Neuronal stem cell (in vitro differentiated cells): ENCODE results near the gene CNST.
A peak's percentile ranks its signal among the peaks of the same experiment; 100 is the strongest.

Source experiments
- DNase-seq: peaks from one replicate; pipeline ENCODE4 v3.0.0-alpha.2; 2013; ENCODE audit warnings: low spot score
- H2AFZ ChIP-seq: one replicate; pipeline ENCODE4 v1.6.1; 2013; ENCODE audit warnings: mild to moderate bottlenecking, low read length, inconsistent platforms
- H2AK5ac ChIP-seq: 2 replicates; pipeline ENCODE4 v1.6.1; 2013; ENCODE audit warnings: low read depth, mild to moderate bottlenecking, inconsistent platforms, low read length, moderate library complexity, mixed read lengths
- H2BK120ac ChIP-seq: 2 replicates; pipeline ENCODE4 v1.6.1; 2013; ENCODE audit warnings: low read depth, mild to moderate bottlenecking, inconsistent platforms, low read length, moderate library complexity, mixed read lengths
- H2BK12ac ChIP-seq: one replicate; pipeline ENCODE4 v1.6.1; 2013; ENCODE audit warnings: low read length, inconsistent platforms
- H2BK15ac ChIP-seq: 2 replicates; pipeline ENCODE4 v1.6.1; 2013; ENCODE audit warnings: mild to moderate bottlenecking, low read length, inconsistent platforms, mixed read lengths
- H2BK5ac ChIP-seq: one replicate; pipeline ENCODE4 v1.6.1; 2013; ENCODE audit warnings: inconsistent platforms, mild to moderate bottlenecking, low read length, moderate library complexity
- H3K14ac ChIP-seq: one replicate; pipeline ENCODE4 v1.6.1; 2013; ENCODE audit warnings: low read length, inconsistent platforms
- H3K18ac ChIP-seq: 2 replicates; pipeline ENCODE4 v1.6.1; 2013; ENCODE audit warnings: low read length, inconsistent platforms
- H3K23ac ChIP-seq: 2 replicates; pipeline ENCODE4 v1.6.1; 2013; ENCODE audit warnings: low read depth, mild to moderate bottlenecking, mixed read lengths, low read length, inconsistent platforms; ENCODE audit not compliant: poor library complexity
- H3K27ac ChIP-seq: replicated peaks from 3 replicates; pipeline ENCODE4 v1.5.1; 2013; ENCODE audit warnings: low read length, inconsistent platforms
- H3K27me3 ChIP-seq, 3 experiments: 2 replicates each; pipeline ENCODE4 v1.6.1; 2013; ENCODE audit warnings: low read length in 3 of 3, mild to moderate bottlenecking in 2 of 3, inconsistent platforms in 1 of 3, low read depth in 1 of 3, mixed read lengths in 1 of 3, moderate library complexity in 1 of 3; ENCODE audit not compliant: control insufficient read depth in 3 of 3, insufficient read depth in 3 of 3
- H3K36me3 ChIP-seq, 2 donors: replicated peaks in 1 of 2; 2 replicates each; pipeline ENCODE4 v1.6.1; 2013; ENCODE audit warnings: low read length in 2 of 2; ENCODE audit not compliant: control insufficient read depth in 2 of 2, insufficient read depth in 2 of 2
- H3K4ac ChIP-seq: 2 replicates; pipeline ENCODE4 v1.6.1; 2013; ENCODE audit warnings: inconsistent platforms, mild to moderate bottlenecking, low read length, moderate library complexity
- H3K4me1 ChIP-seq, 2 donors: 1 replicate in 1 of 2; 2 replicates in 1 of 2; pipeline ENCODE4 v1.6.1; 2013; ENCODE audit warnings: low read length in 2 of 2, low read depth in 1 of 2; ENCODE audit not compliant: control insufficient read depth in 2 of 2, insufficient read depth in 1 of 2
- H3K4me2 ChIP-seq: one replicate; pipeline ENCODE4 v1.6.1; 2013; ENCODE audit warnings: mild to moderate bottlenecking, low read length, inconsistent platforms; ENCODE audit not compliant: insufficient read depth, poor library complexity, severe bottlenecking
- H3K4me3 ChIP-seq, 2 donors: 2 replicates each; pipeline ENCODE4 v1.5.1; 2013; ENCODE audit warnings: low read length in 2 of 2, mild to moderate bottlenecking in 2 of 2, inconsistent platforms in 1 of 2, moderate library complexity in 1 of 2
- H3K79me1 ChIP-seq: one replicate; pipeline ENCODE4 v1.6.1; 2013; ENCODE audit warnings: low read depth, mild to moderate bottlenecking, inconsistent platforms, low read length, moderate library complexity
- H3K9ac ChIP-seq: one replicate; pipeline ENCODE4 v1.6.1; 2013; ENCODE audit warnings: mild to moderate bottlenecking, low read depth, low read length, inconsistent platforms; ENCODE audit not compliant: poor library complexity
- H3K9me3 ChIP-seq, 2 donors: replicated peaks in 1 of 2; 2 replicates each; pipeline versions ENCODE3 to v1.6.1; 2013; ENCODE audit warnings: low read length in 2 of 2, mild to moderate bottlenecking in 2 of 2, inconsistent platforms in 1 of 2, low read depth in 1 of 2, mixed read lengths in 1 of 2, moderate library complexity in 1 of 2; ENCODE audit not compliant: control insufficient read depth in 2 of 2, insufficient read depth in 1 of 2
- H4K8ac ChIP-seq: one replicate; pipeline ENCODE4 v1.6.1; 2013; ENCODE audit warnings: low read depth, mild to moderate bottlenecking, inconsistent platforms, low read length, moderate library complexity
- H4K91ac ChIP-seq: one replicate; pipeline ENCODE4 v1.6.1; 2013; ENCODE audit warnings: low read length, low read depth, mild to moderate bottlenecking, inconsistent platforms; ENCODE audit not compliant: poor library complexity
- WGBS, 2 donors: extraction: QIAGEN DNeasy Blood & Tissue Kit; methylation state at CpG; one replicate each; pipeline ENCODE4 v1.1.7; 2013; ENCODE audit warnings: missing lambda C conversion rate in 2 of 2, mixed read lengths in 1 of 2; ENCODE audit not compliant: insufficient read length in 2 of 2, insufficient replicate concordance in 1 of 2; ENCODE audit errors: extremely low coverage in 2 of 2; 5-methylcytosine and 5-hydroxymethylcytosine counted together

Gene CNST

DNA sequence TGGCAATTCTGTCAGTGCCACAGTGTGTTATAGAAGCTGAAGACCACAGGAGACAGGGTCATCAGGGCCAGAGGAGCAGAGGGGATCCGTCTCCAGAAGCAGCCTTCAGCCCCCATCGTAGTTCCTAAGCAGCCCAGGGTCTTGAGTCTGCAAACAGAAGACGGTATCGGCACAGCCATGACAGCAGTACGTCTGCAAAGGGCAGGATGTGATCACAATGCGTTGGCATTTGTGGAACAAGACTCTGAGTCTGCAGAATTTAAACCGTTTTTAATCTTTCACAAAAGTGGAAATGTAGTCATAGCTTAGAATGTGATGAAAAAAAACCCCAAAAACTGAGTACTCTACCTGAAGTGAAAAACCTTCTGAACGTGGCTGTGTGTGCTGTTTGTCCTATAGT, 113.9 kb downstream of the CNST start:
- Histone ChIP-seq H3K18ac (no peak overlapping the region), H3K4me2 (no peak overlapping the region), H3K27ac (no peak overlapping the region), H4K8ac (no peak overlapping the region), H3K9me3 (peaks cover 0 to 8% of the 10 kb centered on the region in 2 donors), H3K23ac (no peak overlapping the region), H2BK120ac (no peak overlapping the region), H2BK5ac (no peak overlapping the region), H3K9ac (no peak overlapping the region), H3K14ac (no peak overlapping the region), H3K4me3 (no peak overlapping the region), H2AK5ac (no peak overlapping the region), H3K4ac (no peak overlapping the region), H2AFZ (no peak overlapping the region), H4K91ac (no peak overlapping the region), H3K4me1 (no peaks in the 10 kb centered on the region), H2BK12ac (no peak overlapping the region), H2BK15ac (no peak overlapping the region), H3K79me1 (no peaks in the 10 kb centered on the region), H3K27me3 (peaks cover 0 to 86% (median 0%) of the 10 kb centered on the region in 3 experiments), H3K36me3 (no peaks in the 10 kb centered on the region)
- DNase-seq, result no peak
- WGBS, 2 donors, result no CpG with 5 or more reads among the region's 8 CpGs

DNA sequence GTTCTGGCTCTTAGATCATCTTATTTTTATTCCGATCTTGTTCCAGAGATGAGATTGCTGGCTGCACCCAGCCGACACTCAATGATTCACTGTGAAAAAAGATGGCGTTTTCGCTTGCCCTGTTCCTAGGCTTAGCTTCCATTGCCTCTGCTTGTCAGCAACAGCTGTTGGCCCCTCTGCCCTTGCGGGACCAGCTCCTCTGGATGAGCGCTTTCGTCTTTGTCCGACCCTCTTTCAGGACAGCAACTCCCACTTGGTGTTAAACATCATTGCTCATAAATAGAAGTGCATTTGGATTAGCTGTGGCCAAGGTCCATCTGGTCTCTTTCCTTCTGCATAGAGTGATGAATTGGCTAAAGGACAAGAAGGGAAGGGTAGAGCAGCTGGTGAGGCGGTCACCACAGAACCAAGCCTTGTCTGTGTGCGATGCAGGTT, 114.5 kb downstream of the CNST start:
- peaks cover 0 to 82% (median 0%) of the 10 kb centered on the region in 3 experiments for H3K27me3 ChIP-seq
- H3K4me1 ChIP-seq, result no peaks in the 10 kb centered on the region
- DNase-seq, result no peak
- H2BK15ac ChIP-seq, result no peak overlapping the region
- no peak overlapping the region for H2AK5ac ChIP-seq
- no peak overlapping the region for H3K14ac ChIP-seq
- no peaks in the 10 kb centered on the region for H3K36me3 ChIP-seq
- H3K23ac ChIP-seq, result no peak overlapping the region
- H3K18ac ChIP-seq, result no peak overlapping the region
- no peak overlapping the region for H2BK12ac ChIP-seq
- no CpG with 5 or more reads among the region's 10 CpGs for whole genome bisulfite sequencing, 2 donors
- no peak overlapping the region for H3K9ac ChIP-seq
- no peak overlapping the region for H3K4me3 ChIP-seq
- peaks cover 0 to 4% of the 10 kb centered on the region in 2 donors for H3K9me3 ChIP-seq
- no peak overlapping the region for H3K4ac ChIP-seq
- H2BK5ac ChIP-seq, result no peak overlapping the region
- H2AFZ ChIP-seq, result no peak overlapping the region
- H2BK120ac ChIP-seq, result no peak overlapping the region
- H3K27ac ChIP-seq, result no peak overlapping the region
- no peak overlapping the region for H4K91ac ChIP-seq
- no peak overlapping the region for H3K4me2 ChIP-seq
- no peak overlapping the region for H4K8ac ChIP-seq
- H3K79me1 ChIP-seq, result no peaks in the 10 kb centered on the region

DNA sequence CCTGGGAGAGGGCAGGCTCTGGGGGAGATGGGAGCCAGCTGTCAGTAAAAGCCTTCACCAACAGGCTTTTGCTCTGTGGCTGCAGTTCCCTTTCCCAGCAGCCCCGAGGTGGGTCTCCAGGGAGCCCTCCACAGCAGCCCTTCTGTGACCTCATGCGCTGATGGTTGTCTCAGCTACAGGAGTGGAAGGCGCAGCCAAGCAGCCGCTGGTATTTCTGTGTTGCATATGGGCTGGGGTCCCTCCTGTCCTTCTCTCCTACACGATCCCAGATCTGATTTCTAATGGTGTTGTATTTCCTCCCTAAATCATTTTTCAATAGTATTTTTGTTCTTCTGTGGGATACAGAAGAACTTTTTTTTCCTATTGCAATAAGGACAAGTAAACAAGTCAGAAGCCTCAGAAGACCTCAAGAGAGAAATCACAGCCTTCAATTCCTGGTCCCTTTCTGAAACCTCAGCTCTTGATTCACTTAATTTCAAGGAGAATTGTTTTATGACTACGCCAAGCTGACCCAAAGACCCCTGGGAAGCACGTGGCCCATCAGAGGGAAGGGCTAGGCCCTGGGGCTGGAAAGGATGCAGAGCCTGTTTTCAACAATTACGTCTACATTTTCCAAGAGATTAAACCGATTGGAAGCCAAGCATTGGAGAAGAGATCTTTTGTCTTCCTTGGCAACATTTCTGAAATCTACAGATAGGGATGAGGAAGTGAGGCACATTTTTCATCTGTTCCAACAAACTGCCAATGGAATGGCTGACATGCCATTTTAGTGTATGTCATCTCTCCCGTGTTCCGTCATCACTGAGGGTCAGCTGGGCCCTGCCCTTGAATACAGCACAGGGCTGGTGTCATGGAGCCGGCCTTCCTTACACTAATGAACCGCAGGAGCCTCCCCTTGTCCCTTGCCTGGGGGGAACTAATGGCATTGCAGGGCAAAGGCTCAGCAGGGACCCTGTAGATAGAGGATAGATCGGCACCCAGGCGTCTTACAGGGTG, 115.9 kb downstream of the CNST start:
- no peak overlapping the region for H3K27ac ChIP-seq
- no peaks in the 10 kb centered on the region for H3K4me1 ChIP-seq
- WGBS, 2 donors, result no CpG with 5 or more reads among the region's 15 CpGs

GRCh38 chr1:246683521-246683920, 117.3 kb downstream of the CNST start:
- H3K4ac ChIP-seq, result no peak overlapping the region
- H3K36me3 ChIP-seq, result no peaks in the 10 kb centered on the region
- H3K27me3 ChIP-seq, result peaks cover 0 to 82% (median 0%) of the 10 kb centered on the region in 3 experiments
- H2BK12ac ChIP-seq, result no peak overlapping the region
- no peak for DNase-seq
- no peak overlapping the region for H4K8ac ChIP-seq
- H2AK5ac ChIP-seq, result no peak overlapping the region
- no peak overlapping the region for H3K4me2 ChIP-seq
- no peak overlapping the region for H3K23ac ChIP-seq
- no CpG with 5 or more reads among the region's 9 CpGs for WGBS, 2 donors
- no peaks in the 10 kb centered on the region for H3K79me1 ChIP-seq
- no peak overlapping the region for H3K18ac ChIP-seq
- no peak overlapping the region for H3K9ac ChIP-seq
- no peak overlapping the region for H2AFZ ChIP-seq
- peaks cover 0 to 4% of the 10 kb centered on the region in 2 donors for H3K9me3 ChIP-seq
- no peak overlapping the region for H3K14ac ChIP-seq
- H3K4me3 ChIP-seq, result peak overlapping the region in 1 of 2 donors; percentile 1
- no peak overlapping the region for H2BK15ac ChIP-seq
- H3K4me1 ChIP-seq, result no peaks in the 10 kb centered on the region
- H2BK120ac ChIP-seq, result no peak overlapping the region
- no peak overlapping the region for H2BK5ac ChIP-seq
- H3K27ac ChIP-seq, result no peak overlapping the region
- H4K91ac ChIP-seq, result no peak overlapping the region

More for the DNA sequence above, 115.9 kb downstream of the CNST start:
- Histone ChIP-seq H3K9ac (no peak overlapping the region), H3K36me3 (no peaks in the 10 kb centered on the region), H4K91ac (no peak overlapping the region), H4K8ac (no peak overlapping the region), H3K4me2 (no peak overlapping the region), H3K27me3 (peaks cover 0 to 82% (median 0%) of the 10 kb centered on the region in 3 experiments), H3K4me3 (no peak overlapping the region), H3K14ac (no peak overlapping the region), H2AK5ac (no peak overlapping the region), H3K79me1 (no peaks in the 10 kb centered on the region), H3K18ac (no peak overlapping the region), H2BK5ac (no peak overlapping the region), H3K23ac (no peak overlapping the region), H2BK12ac (no peak overlapping the region), H3K9me3 (peaks cover 0 to 4% of the 10 kb centered on the region in 2 donors), H2BK120ac (no peak overlapping the region), H2AFZ (no peak overlapping the region), H3K4ac (no peak overlapping the region), H2BK15ac (no peak overlapping the region)
- no peak for DNase-seq
